HG03095 (cell line): ENCODE data around the gene PDE1A.

Experiments used
- ATAC-seq: cut with Tn5 transposase; IDR thresholded peaks from one replicate; pipeline ENCODE4 v1.9.1; 2021; ENCODE audit warnings: moderate library complexity; ENCODE audit not compliant: unreplicated experiment

The PDE1A gene

GRCh38 chr2:182426918-182427240 lies at the start of gene PDE1A:
Gene PDE1A, minus strand, starts transcription at chr2:182427036.
- ATAC-seq, result no peak

- no peak for ATAC-seq
Measured at GRCh38 chr2:182473635-182474034, 46.8 kb upstream of the PDE1A start.

- ATAC-seq, result no peak
Measured at GRCh38 chr2:182463760-182464159, 36.9 kb upstream of the PDE1A start.

- ATAC-seq, result no peak
Measured at GRCh38 chr2:182456784-182457183, 29.9 kb upstream of the PDE1A start.

GRCh38 chr2:182452456-182452990 lies 25.7 kb upstream of the PDE1A start:
- ATAC-seq, result no peak

- no peak for ATAC-seq
Measured at GRCh38 chr2:182448371-182448770, 21.5 kb upstream of the PDE1A start.

- no peak for ATAC-seq
Measured at GRCh38 chr2:182447863-182448262, 21.0 kb upstream of the PDE1A start.

GRCh38 chr2:182447163-182447562 lies 20.3 kb upstream of the PDE1A start:
- ATAC-seq, result no peak

GRCh38 chr2:182446087-182446486 lies 19.3 kb upstream of the PDE1A start:
- no peak for ATAC-seq

- no peak for ATAC-seq
Measured at GRCh38 chr2:182445391-182445965, 18.6 kb upstream of the PDE1A start.

GRCh38 chr2:182444806-182445205 lies 18.0 kb upstream of the PDE1A start:
- no peak for ATAC-seq

GRCh38 chr2:182444170-182444569 lies 17.3 kb upstream of the PDE1A start:
- ATAC-seq, result no peak

- ATAC-seq, result no peak
Measured at GRCh38 chr2:182436252-182436651, 9.4 kb upstream of the PDE1A start.

GRCh38 chr2:182435754-182436153 lies 8.9 kb upstream of the PDE1A start:
- no peak for ATAC-seq

- ATAC-seq, result no peak
Measured at GRCh38 chr2:182432051-182432450, 5.2 kb upstream of the PDE1A start.

- no peak for ATAC-seq
Measured at GRCh38 chr2:182428476-182428875, 1.6 kb upstream of the PDE1A start.

GRCh38 chr2:182426082-182426917 lies 536 bp downstream of the PDE1A start:
- no peak for ATAC-seq

GRCh38 chr2:182422864-182423263 lies 4.0 kb downstream of the PDE1A start:
- no peak for ATAC-seq

- ATAC-seq, result no peak
Measured at GRCh38 chr2:182420669-182421068, 6.2 kb downstream of the PDE1A start.

- no peak for ATAC-seq
Measured at GRCh38 chr2:182416861-182417260, 10.0 kb downstream of the PDE1A start.

- no peak for ATAC-seq
Measured at GRCh38 chr2:182416191-182416590, 10.6 kb downstream of the PDE1A start.

- no peak for ATAC-seq
Measured at GRCh38 chr2:182415771-182416170, 11.1 kb downstream of the PDE1A start.
